GM21381 (cell line): Measurements from ENCODE around the gene LTBP1.
"Not testable (repeated sequence)": the region's sequence is repeated elsewhere in the genome, so short reads cannot be mapped to it uniquely, and the experiment has no call there.

Experiments used
- ATAC-seq: cut with Tn5 transposase; IDR thresholded peaks from one replicate; pipeline ENCODE4 v1.9.1; 2021; ENCODE audit warnings: mild to moderate bottlenecking, moderate library complexity; ENCODE audit not compliant: unreplicated experiment

LTBP1 gene

DNA sequence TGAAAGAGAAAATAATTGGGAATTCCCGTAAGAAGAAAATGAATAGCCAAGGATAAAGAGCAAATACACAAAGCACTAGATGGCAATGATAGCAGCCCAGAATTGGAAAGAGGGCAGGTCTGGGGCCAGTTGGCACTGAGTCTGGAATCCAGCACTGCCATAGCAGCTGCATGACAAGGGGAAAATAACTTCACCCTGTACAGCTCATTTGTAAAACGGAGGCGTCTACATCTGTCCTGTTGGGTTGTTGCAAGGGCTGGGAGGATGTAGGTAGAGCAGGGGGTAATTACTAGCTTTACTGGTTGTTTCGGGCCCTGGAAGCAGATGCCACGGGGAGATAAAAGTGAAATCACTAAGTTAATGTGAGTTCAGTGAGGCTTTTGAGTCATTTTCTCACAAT lies 419.7 kb downstream of the LTBP1 start:
- no peak for ATAC-seq

DNA sequence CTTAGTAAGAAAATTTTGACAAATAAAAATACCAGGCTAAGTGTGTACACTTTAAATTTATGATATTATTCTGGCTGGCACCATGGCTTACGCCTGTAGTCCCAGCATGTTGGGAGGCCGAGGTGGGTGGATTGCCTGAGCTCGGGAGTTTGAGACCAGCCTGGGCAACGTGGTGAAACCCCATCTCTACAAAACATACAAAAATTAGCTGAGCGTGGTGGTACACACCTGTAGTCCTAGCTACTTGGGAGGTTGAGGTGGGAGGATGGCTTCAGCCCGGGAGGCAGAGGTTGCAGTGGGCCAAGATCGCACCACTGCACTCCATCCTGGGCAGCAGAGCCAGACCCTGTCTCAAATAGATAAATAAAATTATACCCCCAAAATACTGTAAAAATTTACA lies 421.8 kb downstream of the LTBP1 start:
- ATAC-seq = not testable (repeated sequence)

DNA sequence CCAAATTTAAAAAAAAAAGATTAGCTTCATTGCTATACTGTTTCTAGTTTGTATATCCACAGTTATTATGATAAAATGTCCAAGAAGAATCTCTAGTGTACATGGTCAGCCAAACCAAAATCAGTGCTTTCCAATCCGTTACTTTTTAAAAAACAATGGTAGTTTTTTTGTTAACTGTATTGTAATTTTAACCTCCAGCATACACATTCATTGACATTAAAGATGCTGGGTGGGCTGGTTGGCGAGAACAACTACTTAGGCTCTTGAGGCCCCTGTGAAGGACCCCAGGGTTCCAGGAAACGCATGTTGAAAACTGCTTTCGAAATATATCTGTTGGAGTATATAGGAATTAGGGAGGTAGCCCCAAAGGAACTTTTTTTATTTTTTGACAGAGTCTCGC lies 422.4 kb downstream of the LTBP1 start:
- ATAC-seq = no peak

DNA sequence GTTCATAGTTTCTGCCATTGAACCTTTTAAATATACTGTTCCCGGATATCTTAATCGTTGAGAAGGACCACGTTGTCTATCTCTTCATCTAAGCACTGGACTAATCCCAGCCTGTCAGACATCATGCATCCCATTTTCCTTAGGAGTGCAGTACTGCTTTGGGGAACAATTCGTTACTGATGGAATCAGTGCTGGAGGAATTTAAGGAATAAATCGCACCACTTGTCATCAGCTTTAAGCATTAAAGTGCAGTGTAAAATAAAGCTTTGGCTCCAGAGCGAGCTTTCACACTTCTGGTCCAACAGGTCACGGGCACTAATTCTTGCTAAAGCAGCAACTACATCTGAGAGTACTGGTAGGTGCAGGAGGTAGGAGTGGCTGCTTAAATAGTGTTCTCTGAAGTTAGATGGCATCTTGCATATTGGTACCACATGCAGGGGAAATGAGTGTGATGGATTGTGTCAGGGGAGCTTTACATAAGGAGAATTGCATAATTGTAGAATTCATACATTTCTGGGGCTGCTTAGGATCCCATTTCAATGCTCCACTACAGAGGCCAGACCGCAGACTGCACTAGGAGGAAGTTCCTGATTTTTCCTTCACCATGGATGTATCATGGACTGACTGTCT lies 424.0 kb downstream of the LTBP1 start:
- ATAC-seq = no peak

DNA sequence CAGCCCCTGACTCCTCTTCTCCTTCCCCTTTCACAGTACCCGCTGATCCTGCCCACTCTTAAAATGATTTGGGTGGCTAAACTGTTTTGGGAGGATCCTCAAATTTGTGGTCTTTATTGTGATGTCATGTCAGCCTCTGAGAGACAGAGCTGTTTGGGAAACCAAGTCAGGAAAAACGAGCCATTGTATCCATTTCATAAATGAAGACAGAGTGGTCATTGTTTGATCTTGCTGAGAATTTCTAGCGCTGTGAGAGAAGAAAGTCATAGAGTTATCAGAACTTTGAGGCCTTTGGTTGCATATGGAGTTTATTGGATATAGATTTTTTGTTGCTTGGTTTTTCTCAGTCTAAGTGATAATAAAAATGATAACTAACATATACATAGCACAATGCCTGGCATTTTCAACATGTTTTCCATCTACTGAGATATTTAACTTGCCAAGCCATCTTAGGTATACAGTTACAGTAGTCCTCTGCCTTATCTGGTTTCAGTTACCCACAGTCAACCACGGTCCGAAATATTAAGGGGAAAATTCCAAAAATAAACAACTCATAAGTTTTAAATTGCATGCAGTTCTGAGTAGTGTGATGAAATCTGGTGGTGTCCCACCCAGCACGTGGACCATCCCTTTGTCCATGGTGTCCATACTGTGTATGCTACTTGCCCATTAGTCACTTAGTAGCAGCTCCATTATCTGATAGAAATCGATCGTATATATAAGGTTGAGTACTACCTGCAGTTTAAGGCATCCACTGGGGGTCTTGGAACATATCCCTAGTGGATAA lies 424.7 kb downstream of the LTBP1 start:
- ATAC-seq = no peak

DNA sequence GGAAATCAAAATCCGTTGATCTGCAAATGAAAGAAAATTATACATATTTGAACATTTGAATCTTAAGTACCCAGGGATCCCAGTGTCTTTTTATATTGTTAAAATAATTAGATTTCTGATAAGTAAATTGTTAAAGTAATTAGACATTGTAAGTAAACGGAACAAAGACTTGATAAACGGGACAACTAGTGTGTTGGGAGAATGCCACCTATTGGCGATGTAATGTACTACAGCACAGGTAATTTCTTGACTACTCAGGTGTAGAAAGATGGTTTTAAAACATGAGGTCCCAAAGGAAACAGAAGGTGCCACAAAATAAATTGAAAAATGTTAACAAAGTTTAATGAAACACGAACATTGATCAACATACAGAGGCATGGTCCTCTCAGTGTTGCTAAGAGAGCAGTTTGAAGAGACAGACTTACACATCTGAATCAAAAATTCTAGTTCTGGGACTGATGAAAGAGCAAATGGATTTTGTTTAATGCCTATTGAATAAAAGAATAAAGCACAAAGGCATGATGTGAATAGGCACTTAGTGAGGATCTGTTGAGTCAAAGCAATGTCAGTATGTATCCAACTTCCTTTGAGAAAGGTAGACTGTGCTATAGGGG lies 426.3 kb downstream of the LTBP1 start:
- no peak for ATAC-seq

DNA sequence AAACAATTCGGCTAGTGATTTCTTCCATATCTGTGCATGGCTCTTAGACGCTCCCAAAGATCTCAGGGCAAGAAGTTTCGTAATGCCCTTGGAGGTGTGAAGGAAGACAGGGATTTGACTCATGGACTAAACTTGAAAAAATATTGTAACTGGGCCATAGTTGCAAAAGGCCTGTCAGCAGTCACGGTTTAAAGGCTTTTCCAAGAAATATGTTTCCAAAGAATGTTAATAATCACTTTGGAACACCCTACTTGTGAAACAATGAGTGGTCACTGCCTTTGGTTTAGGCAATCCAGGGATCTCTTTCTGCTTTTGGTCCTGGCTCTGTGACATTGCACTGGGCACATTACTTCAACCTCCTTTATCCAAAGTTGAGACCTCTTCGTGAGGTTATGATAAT lies 427.2 kb downstream of the LTBP1 start:
- ATAC-seq = no peak

DNA sequence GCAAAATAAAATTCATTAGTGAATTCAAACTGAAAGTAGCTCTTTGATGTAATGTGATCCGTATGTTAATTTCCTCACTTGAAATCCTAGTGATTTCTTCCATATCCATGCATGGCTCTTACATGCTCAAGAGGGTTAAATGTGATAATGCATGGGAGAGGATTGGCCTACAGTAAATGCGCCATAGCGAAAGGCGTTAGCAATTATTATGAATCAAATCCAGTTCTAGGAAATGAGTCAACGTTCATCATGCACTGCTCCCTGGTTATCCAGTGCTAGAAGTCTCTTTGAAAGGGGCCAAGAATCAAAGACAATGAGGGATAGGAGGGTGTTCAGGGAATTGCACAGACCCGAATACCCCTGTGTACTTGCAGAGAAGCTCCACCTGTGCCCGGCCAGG lies 428.3 kb downstream of the LTBP1 start:
- ATAC-seq = no peak

DNA sequence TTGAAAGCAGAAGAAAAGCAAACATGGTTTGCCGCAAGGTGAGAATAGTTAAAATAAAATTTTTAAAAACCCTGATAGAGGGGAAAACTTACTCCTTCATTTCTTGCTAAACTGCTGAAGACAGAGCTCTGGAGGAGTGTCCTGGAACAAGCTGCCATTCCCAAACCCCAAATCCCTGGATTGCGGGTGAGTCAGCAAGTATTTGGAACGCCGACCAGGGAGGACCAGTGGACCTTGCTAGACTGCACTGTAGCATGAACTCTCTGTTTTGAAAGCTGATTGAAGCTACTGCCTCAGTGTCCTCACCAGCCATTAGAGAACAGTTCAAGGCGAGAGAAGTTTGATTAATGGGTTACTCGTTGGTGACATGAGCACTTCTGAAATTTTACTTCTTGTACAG lies 430.3 kb downstream of the LTBP1 start:
- ATAC-seq = no peak

DNA sequence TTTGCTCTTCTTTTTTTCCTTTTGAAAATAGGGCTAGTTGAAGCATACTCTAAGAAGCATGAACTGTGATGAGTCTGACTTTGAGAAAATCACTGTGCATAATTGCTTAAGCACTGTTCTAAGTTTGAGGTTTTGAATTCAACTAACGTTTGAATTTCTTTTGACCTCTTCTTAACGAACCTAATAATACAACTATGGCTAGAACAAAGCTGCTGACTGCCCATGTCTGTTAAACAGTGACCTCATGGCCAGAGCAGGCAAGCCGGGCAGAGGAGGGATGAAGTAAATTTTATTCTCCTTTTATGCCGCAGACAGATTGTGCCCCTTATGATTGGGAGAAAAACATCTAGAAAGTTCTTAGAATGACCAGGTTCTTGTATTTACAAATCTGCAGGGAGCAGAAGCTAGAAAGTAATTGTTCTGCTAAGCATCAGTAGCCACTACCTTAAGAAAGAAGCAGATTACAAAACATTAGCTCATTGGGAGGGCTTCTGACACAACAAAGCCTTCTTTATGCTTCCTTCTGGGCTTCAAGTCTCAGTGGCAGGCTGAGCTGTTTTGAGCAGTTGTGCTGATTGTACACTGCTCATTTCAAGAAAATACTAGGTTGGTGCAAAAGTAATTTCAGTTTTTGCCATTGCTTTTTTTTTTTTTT lies 431.9 kb downstream of the LTBP1 start:
- no peak for ATAC-seq

DNA sequence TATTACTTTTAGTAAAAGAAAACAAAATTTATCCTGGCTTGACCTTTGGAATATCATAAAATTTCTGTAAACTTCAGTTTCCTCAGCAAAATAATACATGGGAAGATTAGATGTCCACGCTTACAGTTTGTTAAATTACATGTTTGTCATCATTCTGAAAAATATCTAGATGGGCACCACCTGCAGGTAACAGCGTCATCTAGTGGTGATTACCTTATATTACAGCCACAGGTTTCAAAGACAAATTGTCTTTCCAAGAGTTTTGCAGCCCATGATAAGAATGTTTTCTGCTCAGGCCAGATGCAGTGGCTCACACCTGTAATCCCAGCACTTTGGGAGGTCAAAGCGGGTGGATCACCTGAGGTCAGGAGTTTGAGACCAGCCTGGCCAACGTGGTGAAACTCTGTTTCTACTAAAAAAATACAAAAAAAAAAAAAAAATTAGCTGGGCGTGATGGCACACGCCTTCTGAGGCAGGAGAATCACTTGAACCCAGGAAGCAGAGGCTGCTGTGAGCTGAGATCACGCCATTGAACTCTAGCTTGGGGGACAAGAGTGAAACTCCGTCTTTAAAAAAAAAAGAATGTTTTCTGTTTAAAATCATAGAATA lies 433.4 kb downstream of the LTBP1 start:
- no peak for ATAC-seq

DNA sequence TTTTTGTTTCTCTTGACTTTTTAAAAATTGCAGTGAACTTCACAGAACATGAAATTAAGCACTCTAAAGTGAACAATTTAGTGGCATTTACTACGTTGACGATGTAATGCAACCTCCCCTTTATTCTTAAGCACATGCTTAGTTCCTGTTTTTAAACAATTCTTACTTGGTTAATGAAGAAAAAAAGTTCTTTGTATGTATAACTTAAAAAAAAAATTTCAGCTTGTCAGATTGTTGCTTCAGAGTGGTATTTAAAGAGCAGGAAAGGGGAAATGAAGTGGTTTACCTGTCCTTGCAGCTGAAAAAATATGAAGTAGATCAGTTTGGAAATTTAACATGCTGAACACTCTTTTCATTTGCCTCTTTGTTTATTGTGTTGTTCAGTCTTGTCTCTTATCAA lies 434.0 kb downstream of the LTBP1 start:
- no peak for ATAC-seq

DNA sequence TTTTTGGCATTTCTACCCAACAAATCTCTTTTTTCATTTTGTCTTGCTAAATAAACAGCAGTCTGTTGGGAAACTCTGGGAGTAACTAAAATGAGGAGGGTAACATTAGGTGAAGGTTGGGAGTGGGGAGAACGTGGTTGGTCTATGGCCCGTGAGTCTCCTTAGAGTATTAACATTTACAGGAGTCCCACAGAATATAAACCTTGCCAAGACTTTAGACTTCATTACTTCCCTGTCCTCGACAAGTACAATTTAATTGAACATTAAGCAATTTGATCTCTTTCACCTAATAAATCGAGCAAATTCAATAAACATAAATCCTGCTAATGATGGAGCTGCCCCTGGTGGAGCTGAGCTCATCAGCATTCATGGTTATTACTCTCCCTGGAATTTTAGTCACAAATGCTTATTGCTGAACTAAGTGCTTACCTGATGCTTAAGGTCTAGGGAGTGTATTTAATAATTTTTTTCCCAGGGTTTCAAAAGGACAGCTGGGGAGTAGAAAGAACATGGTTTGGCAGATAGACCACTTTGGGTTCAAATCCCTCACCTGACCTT lies 434.6 kb downstream of the LTBP1 start:
- ATAC-seq = no peak

DNA sequence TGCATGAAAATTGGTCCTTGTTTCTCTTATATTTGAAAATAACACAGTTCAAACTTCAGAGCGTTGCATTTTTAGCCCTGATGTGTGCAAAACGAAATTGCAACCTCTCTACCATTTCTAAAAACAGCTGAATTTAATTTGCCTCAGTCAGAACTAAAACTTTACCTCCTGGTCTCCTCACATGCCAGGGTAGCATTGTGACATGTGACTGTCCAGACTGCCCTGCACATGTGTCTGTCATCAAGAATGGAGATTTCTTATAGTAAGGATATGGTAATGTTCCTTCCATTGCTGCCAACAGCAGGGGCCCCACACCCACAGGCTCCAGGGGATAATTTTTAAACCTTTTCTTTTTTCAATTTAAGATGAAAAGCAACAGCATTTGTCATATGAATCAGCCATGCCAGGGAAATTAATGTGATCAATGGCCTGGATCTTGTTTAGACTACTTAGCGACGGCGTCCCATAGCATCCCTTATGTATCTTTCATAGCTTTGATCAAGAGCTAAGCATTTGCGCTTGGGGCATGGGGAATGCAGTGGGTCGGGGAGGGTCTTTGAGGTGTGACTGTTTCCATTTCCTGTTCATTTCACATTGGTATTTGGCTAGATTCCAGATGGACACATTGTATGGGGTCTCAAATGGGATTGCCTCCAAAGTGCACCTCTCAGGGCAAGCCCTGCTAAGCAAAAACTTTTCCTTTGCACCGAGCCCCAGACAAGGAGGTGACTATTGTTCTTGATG lies 437.3 kb downstream of the LTBP1 start:
- ATAC-seq = no peak

DNA sequence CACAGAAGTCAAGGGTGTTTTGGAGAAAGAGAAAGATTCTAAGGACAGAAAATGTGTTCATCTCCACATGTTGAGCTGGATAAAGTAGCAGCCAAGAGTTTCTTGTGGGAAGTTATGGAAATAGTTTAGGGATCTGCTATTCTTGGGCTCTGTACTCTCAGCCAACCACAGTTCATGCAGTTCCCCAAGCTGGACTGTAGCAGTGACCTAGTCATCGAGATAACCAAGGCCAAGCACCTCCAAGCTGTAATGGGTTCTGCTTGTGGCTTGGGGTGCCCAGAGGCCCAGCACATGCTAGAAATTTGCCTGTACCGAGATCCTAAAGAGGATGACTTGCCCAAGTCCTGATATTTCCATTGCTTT lies 437.8 kb downstream of the LTBP1 start:
- ATAC-seq = no peak

DNA sequence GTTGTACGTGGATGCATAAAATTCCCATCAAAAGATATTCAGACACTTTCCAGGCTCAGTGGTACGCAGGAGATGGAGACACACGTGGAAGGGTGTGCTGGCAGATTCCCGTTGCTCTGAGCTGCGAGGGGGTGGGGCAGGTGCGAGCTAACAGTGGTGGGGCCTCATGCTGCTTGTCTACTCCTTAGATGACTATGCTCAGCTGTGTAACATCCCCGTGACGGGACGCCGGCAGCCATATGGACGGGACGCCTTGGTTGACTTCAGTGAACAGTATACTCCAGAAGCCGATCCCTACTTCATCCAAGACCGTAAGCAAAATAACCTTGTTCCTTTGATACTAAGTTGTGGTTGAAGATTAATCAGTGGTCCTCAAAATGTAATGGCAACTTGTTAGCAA lies 442.2 kb downstream of the LTBP1 start:
- ATAC-seq = no peak

DNA sequence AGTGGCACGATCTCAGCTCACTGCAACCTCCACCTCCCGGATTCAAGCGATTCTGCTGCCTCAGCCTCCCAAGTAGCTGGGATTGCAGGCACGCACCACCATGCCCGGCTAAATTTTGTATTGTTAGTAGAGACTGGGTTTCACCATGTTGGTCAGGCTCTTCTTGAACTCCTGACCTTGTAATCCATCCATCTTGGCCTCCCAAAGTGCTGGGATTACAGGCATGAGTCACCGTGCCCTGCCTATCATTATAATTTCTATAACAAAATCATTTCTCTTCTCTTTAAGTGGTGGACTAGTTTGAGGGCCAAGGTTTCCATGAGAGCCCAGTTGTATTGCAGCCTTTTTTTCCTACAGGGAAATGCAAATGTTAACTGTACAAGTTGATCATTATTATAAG lies 442.9 kb downstream of the LTBP1 start:
- not testable (repeated sequence) for ATAC-seq

DNA sequence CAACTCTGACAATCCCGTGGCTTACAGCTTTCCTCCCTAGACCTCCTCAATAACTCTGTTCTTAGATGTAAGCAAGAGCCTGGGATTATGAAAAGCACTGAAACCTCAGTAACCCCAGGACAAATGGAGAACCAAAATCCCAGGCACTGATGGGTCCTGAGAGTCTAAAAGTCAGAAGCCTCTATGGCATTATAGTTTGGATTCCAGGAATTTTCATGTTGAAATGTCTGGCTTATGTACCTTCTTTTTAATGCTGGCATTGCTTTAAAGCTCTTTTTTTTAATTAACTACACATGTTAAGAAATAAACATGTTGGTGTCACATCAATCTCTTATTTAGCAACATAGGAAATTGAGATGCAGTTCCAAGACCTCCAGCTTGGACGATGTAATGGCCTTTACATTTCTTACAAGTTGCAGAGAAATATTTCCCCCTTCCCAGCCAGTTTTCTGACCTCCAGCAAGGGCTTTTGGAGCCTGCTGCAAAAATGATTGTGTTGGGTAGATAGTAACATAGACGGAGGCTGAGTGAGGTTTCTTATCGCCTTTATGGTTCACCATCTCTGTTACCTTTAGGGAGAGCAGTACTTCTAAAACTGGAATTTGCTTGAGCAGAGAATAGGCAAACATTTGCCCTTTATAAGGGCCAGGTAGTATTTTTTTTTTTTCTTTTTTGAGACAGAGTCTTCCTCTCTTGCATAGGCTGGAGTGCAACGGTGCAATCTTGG lies 444.9 kb downstream of the LTBP1 start:
- ATAC-seq = no peak

DNA sequence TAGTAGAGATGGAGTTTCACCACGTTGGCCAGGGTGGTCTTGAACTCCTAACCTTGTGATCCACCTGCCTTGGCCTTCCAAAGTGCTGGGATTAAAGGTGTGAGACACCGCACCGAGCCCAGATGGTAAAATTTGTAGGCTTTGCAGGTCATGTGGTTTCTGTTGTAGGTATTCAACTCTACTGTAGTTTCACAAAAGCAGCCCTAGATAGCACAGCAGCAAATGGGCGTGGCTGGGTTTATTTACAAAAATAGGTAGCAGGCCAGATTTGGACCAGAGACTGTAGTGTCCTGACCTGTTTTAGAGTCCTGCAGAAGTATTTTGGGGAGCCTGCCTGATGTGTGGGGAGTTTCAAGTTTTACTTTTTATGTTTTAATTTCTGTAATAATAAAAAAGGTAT lies 445.6 kb downstream of the LTBP1 start:
- no peak for ATAC-seq

DNA sequence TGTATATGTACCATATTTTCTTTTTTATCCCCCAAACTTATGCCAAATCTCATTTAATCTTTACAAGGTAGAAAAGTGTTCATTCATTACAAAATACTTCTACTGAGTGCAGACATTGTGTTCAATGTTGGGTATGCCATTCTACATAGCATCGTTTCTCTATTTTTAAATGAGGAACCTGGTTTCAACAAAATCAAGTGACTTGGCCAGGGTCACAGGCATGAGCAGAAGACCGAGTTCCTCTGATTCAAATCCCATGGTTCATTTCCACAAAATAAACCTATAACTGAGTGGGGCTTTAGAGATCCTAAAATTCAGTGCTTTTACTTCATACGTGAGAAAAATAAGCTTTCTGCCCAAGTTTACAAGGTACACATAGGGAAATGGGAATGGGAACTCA lies 448.3 kb downstream of the LTBP1 start:
- no peak for ATAC-seq
